HCT116 (cell line): ENCODE measurements around the gene RFX1. TPM values are rescaled to one million over a fixed set of nuclear protein-coding genes. Genes with fewer than 3 reads are reported as not detected.

Experiments used
- ATAC-seq: fragments of 200-7000 bp; cut with Tn5 transposase; 2 replicates; pipeline ENCODE4 v1.9.1; 2020; ENCODE audit warnings: mild to moderate bottlenecking, moderate library complexity
- BruUV-seq: library from RNA; stranded (reverse); fragments of 400-500 nt; replicated peaks from 2 replicates; lab custom pipeline; 2021; lab: Mats Ljungman, UMichigan
- CTCF ChIA-PET: fragments of 300-600 bp; sonication (Branson Sonifier 250); formaldehyde crosslinking; loops from one replicate; lab custom pipeline; 2021; ENCODE audit warnings: antibody characterized with exemption; lab: Charles Lee
- POLR2A ChIA-PET: fragments of 300-600, 350-600 bp; sonication (Branson Sonifier 250); formaldehyde crosslinking; loops from one replicate; lab custom pipeline; 2021; ENCODE audit warnings: antibody characterized with exemption; lab: Charles Lee
- RAD21 ChIA-PET, 2 experiments: fragments of 300-600 bp; sonication (Branson Sonifier 250); formaldehyde crosslinking; loops; one replicate each; lab custom pipeline; 2023; ENCODE audit warnings: low total read pairs in 2 of 2; ENCODE audit not compliant: uncharacterized antibody in 2 of 2, unreplicated experiment in 2 of 2, low non-redundant PET in 1 of 2; lab: Charles Lee
- DNase-seq: peaks from one replicate; pipeline ENCODE4 v3.0.0-alpha.2; 2010; ENCODE audit warnings: low read depth, low spot score
- H2AFZ ChIP-seq: fragments of 200-600 bp; shearing (Covaris generic), sonication (generic); 2 replicates; pipeline ENCODE4 v1.6.1; 2017; ENCODE audit warnings: low read depth, mixed run types, mixed read lengths, antibody characterized with exemption, low read length; ENCODE audit not compliant: poor library complexity, severe bottlenecking
- H3K27ac ChIP-seq: 2 replicates; pipeline ENCODE4 v1.5.1; 2012; ENCODE audit warnings: low read depth, low read length
- H3K27me3 ChIP-seq: fragments of 200-600 bp; sonication (generic); 2 replicates; pipeline ENCODE4 v1.6.1; 2016; ENCODE audit warnings: mixed run types, low read length, mixed read lengths; ENCODE audit not compliant: insufficient read depth
- H3K36me3 ChIP-seq, 2 experiments: fragments of 200-500 bp in 1 of 2; fragments of 200-600 bp in 1 of 2; sonication (Bioruptor generic) in 1 of 2; sonication (generic) in 1 of 2; 2 replicates each; pipeline versions ENCODE4 v1.5.1 to v1.6.1; 2014 to 2016; ENCODE audit warnings: low read length in 2 of 2, inconsistent platforms in 1 of 2, mixed read lengths in 1 of 2, mixed run types in 1 of 2; ENCODE audit not compliant: insufficient read depth in 2 of 2, control insufficient read depth in 1 of 2
- H3K4me1 ChIP-seq, 2 experiments: fragments of 200-600 bp in 1 of 2; sonication (generic) in 1 of 2; 2 replicates each; pipeline versions ENCODE4 v1.5.1 to v1.6.1; 2012 to 2017; ENCODE audit warnings: low read length in 2 of 2, inconsistent platforms in 1 of 2, mild to moderate bottlenecking in 1 of 2, mixed read lengths in 1 of 2, mixed run types in 1 of 2, moderate library complexity in 1 of 2; ENCODE audit not compliant: insufficient read depth in 2 of 2, control insufficient read depth in 1 of 2
- H3K4me2 ChIP-seq: fragments of 200-600 bp; sonication (generic); 2 replicates; pipeline ENCODE4 v1.6.1; 2017; ENCODE audit warnings: mixed run types, low read length, mixed read lengths
- H3K4me3 ChIP-seq, 2 experiments: fragments of 200-600 bp in 1 of 2; sonication (generic) in 1 of 2; replicated peaks in 1 of 2; 2 replicates each; pipeline ENCODE4 v1.5.1; 2011 to 2016; ENCODE audit warnings: low read length in 2 of 2, control low read depth in 1 of 2, low read depth in 1 of 2, mild to moderate bottlenecking in 1 of 2, mixed read lengths in 1 of 2, mixed run types in 1 of 2
- H3K79me2 ChIP-seq: fragments of 200-600 bp; sonication (generic); 2 replicates; pipeline ENCODE4 v1.6.1; 2017; ENCODE audit warnings: mild to moderate bottlenecking, mixed run types, low read length, moderate library complexity, mixed read lengths; ENCODE audit not compliant: insufficient read depth
- H3K9ac ChIP-seq: fragments of 200-600 bp; sonication (generic); 2 replicates; pipeline ENCODE4 v1.6.1; 2016; ENCODE audit warnings: low read length, mixed read lengths
- H3K9me2 ChIP-seq: fragments of 200-600 bp; sonication (generic), shearing (Covaris generic); 2 replicates; pipeline ENCODE4 v1.6.1; 2017; ENCODE audit warnings: mixed run types, mild to moderate bottlenecking, moderate library complexity; ENCODE audit not compliant: insufficient read depth
- H3K9me3 ChIP-seq, 2 experiments: fragments of 200-500 bp in 1 of 2; fragments of 200-600 bp in 1 of 2; sonication (Bioruptor generic) in 1 of 2; sonication (generic) in 1 of 2; 2 replicates each; pipeline ENCODE4 v1.6.1; 2014 to 2017; ENCODE audit warnings: low read length in 2 of 2, mixed read lengths in 2 of 2, inconsistent platforms in 1 of 2, low read depth in 1 of 2, mild to moderate bottlenecking in 1 of 2, mixed run types in 1 of 2, moderate library complexity in 1 of 2; ENCODE audit not compliant: control insufficient read depth in 1 of 2, insufficient read depth in 1 of 2
- H4K20me1 ChIP-seq: fragments of 200-600 bp; sonication (generic), shearing (Covaris generic); 2 replicates; pipeline ENCODE4 v1.6.1; 2017; ENCODE audit warnings: mixed run types, mild to moderate bottlenecking, moderate library complexity; ENCODE audit not compliant: insufficient read depth
- CBX3 ChIP-seq: IDR thresholded peaks from 2 replicates; pipeline ENCODE4 v1.6.1; 2012; ENCODE audit warnings: low read depth
- CTCF ChIP-seq, 3 experiments: fragments of 200-600 bp in 1 of 3; sonication (generic) in 1 of 3; IDR thresholded peaks in 2 of 3; conservative IDR thresholded peaks in 1 of 3; 2 replicates each; pipeline ENCODE4 v1.5.1; 2012 to 2017; ENCODE audit warnings: low read depth in 2 of 3, low read length in 2 of 3, antibody characterized with exemption in 1 of 3, borderline replicate concordance in 1 of 3, control low read depth in 1 of 3, mild to moderate bottlenecking in 1 of 3, mixed read lengths in 1 of 3, mixed run types in 1 of 3, moderate library complexity in 1 of 3; ENCODE audit not compliant: insufficient read depth in 1 of 3
- EZH2 ChIP-seq: fragments of 200-600 bp; sonication (generic); IDR thresholded peaks from 2 replicates; pipeline ENCODE4 v1.6.1; 2017; ENCODE audit warnings: antibody characterized with exemption, mixed run types
- POLR2A ChIP-seq: IDR thresholded peaks from 2 replicates; pipeline ENCODE4 v1.7.0; 2011; ENCODE audit warnings: borderline replicate concordance; ENCODE audit not compliant: insufficient read depth, insufficient read length; ENCODE audit errors: extremely low read depth
- POLR2AphosphoS5 ChIP-seq: IDR thresholded peaks from 2 replicates; pipeline ENCODE4 v1.6.1; 2011; ENCODE audit warnings: mild to moderate bottlenecking, low read depth, low read length, moderate library complexity
- REST ChIP-seq: IDR thresholded peaks from 2 replicates; pipeline ENCODE4 v1.6.1; 2012; ENCODE audit warnings: low read depth
- intact Hi-C: fragments of 100-400 bp; cut with micrococcal nuclease; formaldehyde crosslinking; loops from 2 replicates; pipeline ENCODE4 v1.10.0; 2022
- total RNA-seq: library from RNA; stranded (reverse); gene quantifications from one replicate; pipeline ENCODE4 v1.2.1, GENCODE V29; 2021; ENCODE audit not compliant: unreplicated experiment

RFX1 gene
- total RNA-seq, 1 experiment from 2014 or later: 16.3 TPM

DNA sequence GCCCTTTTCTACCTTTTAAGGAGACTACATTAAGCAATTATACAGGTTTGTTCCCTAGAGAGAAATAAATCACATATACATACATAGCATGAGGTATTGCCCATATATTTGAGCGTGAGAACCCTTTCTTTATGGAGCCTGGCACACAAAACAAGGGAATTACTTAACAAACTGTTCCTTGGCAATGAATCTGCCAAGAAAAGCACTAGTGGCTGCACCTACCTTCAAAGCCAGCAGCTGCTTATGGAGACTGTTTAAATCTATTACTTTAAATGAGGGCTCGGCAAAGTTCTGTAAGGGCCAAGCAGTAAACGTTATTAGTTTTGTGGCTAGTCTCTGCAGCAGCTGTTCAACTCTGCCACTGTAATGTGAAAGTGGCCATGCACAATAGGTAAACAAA is 7.0 kb downstream of the RFX1 start:
- BruUV-seq: no TSS peak
- Histone ChIP-seq H3K36me3 (0 out of 4 replicates have a peak, but pooled peaks cover 0 to 10% of the 10 kb centered on the region in 2 experiments), H3K79me2 (peaks cover 9% of the 10 kb centered on the region; the same call in 1 of the 2 replicates), H2AFZ (no peak overlapping the region)
- CTCF ChIA-PET: no interaction called here
- DNase-seq: no peak
- no peak for TF ChIP-seq CTCF (IDR thresholded peaks at IDR 0.05 in 2 of 3, conservative IDR thresholded peaks at IDR 0.05 in 1 of 3; ENCODE audit: borderline replicate concordance in 1 of 3, insufficient read depth in 1 of 3, low read depth in 2 of 3, low read length in 2 of 3)
- TF ChIP-seq POLR2AphosphoS5: no peak
- TF ChIP-seq CBX3: 0 out of 2 replicates have a peak, but pooled peaks have one; percentile 22
- no peak for TF ChIP-seq POLR2A
- TF ChIP-seq EZH2: no peak
- no peak for TF ChIP-seq REST
- TF ChIP-seq, all 23 proteins: peak for 1
- Histone ChIP-seq H3K9me3 (peaks cover 6 to 7% of the 10 kb centered on the region in 2 experiments; a peak in 2 of 4 replicates), H3K9ac (no peak overlapping the region), H4K20me1 (no peaks in the 10 kb centered on the region), H3K4me2 (no peak overlapping the region), H3K27me3 (no peaks in the 10 kb centered on the region), H3K9me2 (no peaks in the 10 kb centered on the region), H3K4me1 (no peaks in the 10 kb centered on the region; a peak in 1 of 4 replicates), H3K27ac (no peak overlapping the region), H3K4me3 (no peak overlapping the region)
- ChIA-PET RAD21 (no interaction called here), POLR2A (no interaction called here)
- intact Hi-C loops: no loop called here
- ATAC-seq: no peak
